CD4-positive, alpha-beta T cell (primary cell): Measurements from ENCODE around the gene STK32B. TPM values are rescaled to one million over a fixed set of nuclear protein-coding genes. Genes with fewer than 3 reads are reported as not detected.

Experiments
- ATAC-seq: fragments of 200-7000 bp; cut with Tn5 transposase; one replicate; pipeline ENCODE4 v1.10.0; 2022; ENCODE audit warnings: mild to moderate bottlenecking; ENCODE audit not compliant: poor library complexity
- CTCF ChIA-PET: fragments of 350-600 bp; sonication (Branson Sonifier 250); formaldehyde crosslinking; loops from one replicate; lab custom pipeline; 2021; ENCODE audit warnings: antibody characterized with exemption, inconsistent platforms; lab: Charles Lee
- POLR2A ChIA-PET: fragments of 350-600 bp; sonication (Branson Sonifier 250); formaldehyde crosslinking; loops from one replicate; lab custom pipeline; 2021; ENCODE audit warnings: antibody characterized with exemption, inconsistent platforms; lab: Charles Lee
- DNase-seq, 14 experiments: peaks; one replicate each; pipeline ENCODE4 v3.0.0-alpha.2; 2013 to 2020; ENCODE audit warnings: mixed read lengths in 2 of 14
- H3K27ac ChIP-seq, 2 donors: one replicate each; pipeline versions ENCODE4 v1.5.1 to v1.7.0; 2013; ENCODE audit warnings: low read length in 2 of 2, low read depth in 1 of 2, mild to moderate bottlenecking in 1 of 2
- H3K27me3 ChIP-seq, 2 experiments: 1 replicate in 1 of 2; 2 replicates in 1 of 2; pipeline versions ENCODE4 v1.6.1 to v1.7.0; 2013; ENCODE audit warnings: low read length in 2 of 2, control low read depth in 1 of 2, mild to moderate bottlenecking in 1 of 2, moderate library complexity in 1 of 2; ENCODE audit not compliant: insufficient read depth in 2 of 2, control insufficient read depth in 1 of 2
- H3K36me3 ChIP-seq: one replicate; pipeline ENCODE4 v1.6.1; 2013; ENCODE audit warnings: low read length, control low read depth; ENCODE audit not compliant: insufficient read depth
- H3K4me1 ChIP-seq: one replicate; pipeline ENCODE4 v1.6.1; 2013; ENCODE audit warnings: low read length, control low read depth; ENCODE audit not compliant: insufficient read depth
- H3K4me3 ChIP-seq: one replicate; pipeline ENCODE4 v1.5.1; 2013; ENCODE audit warnings: mild to moderate bottlenecking, low read length, moderate library complexity
- H3K9me3 ChIP-seq, 2 experiments: 1 replicate in 1 of 2; 2 replicates in 1 of 2; pipeline versions ENCODE4 v1.6.1 to v1.7.0; 2013; ENCODE audit warnings: low read length in 2 of 2, mild to moderate bottlenecking in 2 of 2, control low read depth in 1 of 2, moderate library complexity in 1 of 2; ENCODE audit not compliant: control insufficient read depth in 1 of 2, insufficient read depth in 1 of 2
- H3K27ac Mint-ChIP-seq: one replicate; pipeline ENCODE4 v1.8.0; 2020; ENCODE audit warnings: mixed read lengths
- H3K27me3 Mint-ChIP-seq: one replicate; pipeline ENCODE4 v1.8.0; 2021; ENCODE audit warnings: mixed read lengths
- H3K36me3 Mint-ChIP-seq: one replicate; pipeline ENCODE4 v1.8.0; 2021; ENCODE audit warnings: low read depth, mixed read lengths
- H3K4me1 Mint-ChIP-seq: one replicate; pipeline ENCODE4 v1.8.0; 2021; ENCODE audit warnings: low read depth, mixed read lengths
- H3K4me3 Mint-ChIP-seq: one replicate; pipeline ENCODE4 v1.8.0; 2020; ENCODE audit warnings: mild to moderate bottlenecking, mixed read lengths
- H3K9me3 Mint-ChIP-seq: one replicate; pipeline ENCODE4 v1.8.0; 2020; ENCODE audit warnings: mixed read lengths
- intact Hi-C, 2 experiments: fragments of 100-400 bp; cut with DNase I in 1 of 2; cut with micrococcal nuclease in 1 of 2; formaldehyde crosslinking; loops; one replicate each; pipeline versions ENCODE4 v1.15.1 to v1.9.0; 2023 to 2025; cut with DNase I, micrococcal nuclease
- total RNA-seq, 174 experiments: library from RNA in 2 of 174; stranded (reverse) in 2 of 174; gene quantifications; one replicate each; pipeline ENCODE4 v1.2.3 and lab custom pipeline; 2021 to 2026
- TF ChIP-seq, protein P1 (sequence below): fragments of 200-600 bp; IDR thresholded peaks from one replicate; pipeline ENCODE4 v1.8.0; 2022; ENCODE audit warnings: antibody characterized with exemption, mild to moderate bottlenecking

The STK32B gene
- total RNA-seq, 2 experiments from 2014 or later: not detected

DNA sequence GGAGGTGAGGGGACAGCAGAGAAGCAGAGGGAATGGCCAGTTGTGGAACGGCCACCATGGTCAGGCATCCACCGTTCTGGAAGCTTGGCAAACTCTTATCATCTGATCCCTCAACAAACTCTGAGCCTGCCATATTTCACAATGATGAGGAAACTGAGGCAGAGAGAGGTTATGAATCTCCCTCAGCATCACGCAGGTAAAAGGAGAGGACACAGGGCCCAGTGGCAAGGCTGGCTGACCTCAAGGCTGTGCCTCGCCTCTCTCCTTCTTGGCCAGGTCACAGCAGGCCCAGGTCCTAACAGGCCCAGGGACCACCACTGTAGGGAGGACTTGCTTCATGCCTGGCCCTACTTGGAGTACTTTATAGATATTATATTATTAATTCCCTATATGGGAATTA, 414.2 kb downstream of the STK32B start:
- TF ChIP-seq, protein P1, sequence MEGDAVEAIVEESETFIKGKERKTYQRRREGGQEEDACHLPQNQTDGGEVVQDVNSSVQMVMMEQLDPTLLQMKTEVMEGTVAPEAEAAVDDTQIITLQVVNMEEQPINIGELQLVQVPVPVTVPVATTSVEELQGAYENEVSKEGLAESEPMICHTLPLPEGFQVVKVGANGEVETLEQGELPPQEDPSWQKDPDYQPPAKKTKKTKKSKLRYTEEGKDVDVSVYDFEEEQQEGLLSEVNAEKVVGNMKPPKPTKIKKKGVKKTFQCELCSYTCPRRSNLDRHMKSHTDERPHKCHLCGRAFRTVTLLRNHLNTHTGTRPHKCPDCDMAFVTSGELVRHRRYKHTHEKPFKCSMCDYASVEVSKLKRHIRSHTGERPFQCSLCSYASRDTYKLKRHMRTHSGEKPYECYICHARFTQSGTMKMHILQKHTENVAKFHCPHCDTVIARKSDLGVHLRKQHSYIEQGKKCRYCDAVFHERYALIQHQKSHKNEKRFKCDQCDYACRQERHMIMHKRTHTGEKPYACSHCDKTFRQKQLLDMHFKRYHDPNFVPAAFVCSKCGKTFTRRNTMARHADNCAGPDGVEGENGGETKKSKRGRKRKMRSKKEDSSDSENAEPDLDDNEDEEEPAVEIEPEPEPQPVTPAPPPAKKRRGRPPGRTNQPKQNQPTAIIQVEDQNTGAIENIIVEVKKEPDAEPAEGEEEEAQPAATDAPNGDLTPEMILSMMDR: no peak
- Mint-ChIP-seq H3K9me3 (no peaks in the 10 kb centered on the region), H3K36me3 (no peaks in the 10 kb centered on the region), H3K4me3 (no peak overlapping the region), H3K4me1 (no peaks in the 10 kb centered on the region), H3K27ac (no peak overlapping the region), H3K27me3 (no peaks in the 10 kb centered on the region)
- H3K4me3 ChIP-seq: no peak overlapping the region
- no peaks in the 10 kb centered on the region for H3K4me1 ChIP-seq
- H3K36me3 ChIP-seq: no peaks in the 10 kb centered on the region
- H3K27me3 ChIP-seq: no peaks in the 10 kb centered on the region
- CTCF ChIA-PET: no interaction called here
- intact Hi-C loops: no loop called here
- ATAC-seq (no peak), DNase-seq (no peak)
- POLR2A ChIA-PET: no interaction called here
- H3K27ac ChIP-seq: no peak overlapping the region
- peaks cover 0 to 24% of the 10 kb centered on the region in 2 experiments for H3K9me3 ChIP-seq

DNA sequence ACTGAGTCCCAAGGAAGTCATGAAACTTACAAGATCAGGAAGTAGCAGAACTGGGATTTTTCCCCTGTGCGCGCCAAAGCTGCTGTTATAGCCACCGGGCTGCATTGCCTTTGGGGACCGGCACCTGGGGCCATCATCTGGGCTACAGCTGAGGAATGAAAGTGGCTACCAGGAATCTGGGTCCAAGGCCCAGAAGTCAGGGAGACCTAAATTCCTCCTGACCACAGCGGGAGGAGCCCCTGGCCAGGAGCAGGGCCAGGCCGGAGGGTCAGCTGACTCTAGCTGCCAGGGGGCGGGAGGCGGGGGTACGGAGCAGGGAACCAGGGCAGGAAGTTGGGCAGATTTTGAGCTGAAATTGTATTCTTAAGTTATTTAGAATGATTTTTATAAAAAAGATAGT, 414.7 kb downstream of the STK32B start:
- H3K4me1 ChIP-seq: no peaks in the 10 kb centered on the region
- ChIA-PET CTCF (no interaction called here), POLR2A (no interaction called here)
- TF ChIP-seq, protein P1: no peak
- H3K4me3 Mint-ChIP-seq: no peak overlapping the region
- H3K27ac Mint-ChIP-seq: no peak overlapping the region
- H3K36me3 Mint-ChIP-seq: no peaks in the 10 kb centered on the region
- intact Hi-C loops: no loop called here
- peaks cover 0 to 24% of the 10 kb centered on the region in 2 experiments for H3K9me3 ChIP-seq
- no peak overlapping the region for H3K4me3 ChIP-seq
- H3K36me3 ChIP-seq: no peaks in the 10 kb centered on the region
- ATAC-seq: no peak
- no peaks in the 10 kb centered on the region for H3K4me1 Mint-ChIP-seq
- no peak for DNase-seq
- H3K9me3 Mint-ChIP-seq: no peaks in the 10 kb centered on the region
- H3K27ac ChIP-seq: no peak overlapping the region
- no peaks in the 10 kb centered on the region for H3K27me3 Mint-ChIP-seq
- H3K27me3 ChIP-seq: no peaks in the 10 kb centered on the region

DNA sequence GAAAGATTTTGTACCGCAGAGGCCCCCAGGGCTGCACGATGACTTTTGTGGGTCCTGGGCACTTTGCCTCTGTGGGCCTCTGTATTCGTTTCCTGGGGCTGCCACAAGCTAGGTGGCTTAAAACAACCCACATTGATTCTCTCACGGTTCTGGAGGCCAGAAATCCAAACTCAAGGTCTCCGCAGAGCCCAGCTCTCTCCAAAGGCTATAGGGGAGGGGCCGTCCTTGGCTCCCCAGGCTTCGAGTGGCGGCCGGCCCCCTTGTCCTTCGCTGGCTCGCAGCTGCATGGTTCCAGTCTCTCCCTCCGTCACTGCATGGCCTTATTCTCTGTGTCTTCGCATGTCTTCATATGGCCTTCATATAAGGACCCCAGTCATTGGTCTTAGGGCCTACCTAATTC, 415.8 kb downstream of the STK32B start:
- H3K4me3 Mint-ChIP-seq: no peak overlapping the region
- H3K4me1 Mint-ChIP-seq: no peaks in the 10 kb centered on the region
- no peaks in the 10 kb centered on the region for H3K27me3 Mint-ChIP-seq
- ATAC-seq (no peak), DNase-seq (no peak)
- H3K9me3 Mint-ChIP-seq: no peaks in the 10 kb centered on the region
- Histone ChIP-seq H3K27ac (no peak overlapping the region), H3K4me1 (no peaks in the 10 kb centered on the region), H3K4me3 (no peak overlapping the region), H3K36me3 (no peaks in the 10 kb centered on the region), H3K27me3 (no peaks in the 10 kb centered on the region), H3K9me3 (peaks cover 0 to 27% of the 10 kb centered on the region in 2 experiments)
- intact Hi-C loops: no loop called here
- TF ChIP-seq, protein P1: no peak
- no peak overlapping the region for H3K27ac Mint-ChIP-seq
- CTCF ChIA-PET: no interaction called here
- POLR2A ChIA-PET: no interaction called here
- no peaks in the 10 kb centered on the region for H3K36me3 Mint-ChIP-seq
